ENCODE data around the gene LMO2.

LMO2 gene

GRCh38 chr11:33884035-33884434 lies 7.8 kb downstream of the LMO2 start:
- TF ChIP-seq, protein P1, sequence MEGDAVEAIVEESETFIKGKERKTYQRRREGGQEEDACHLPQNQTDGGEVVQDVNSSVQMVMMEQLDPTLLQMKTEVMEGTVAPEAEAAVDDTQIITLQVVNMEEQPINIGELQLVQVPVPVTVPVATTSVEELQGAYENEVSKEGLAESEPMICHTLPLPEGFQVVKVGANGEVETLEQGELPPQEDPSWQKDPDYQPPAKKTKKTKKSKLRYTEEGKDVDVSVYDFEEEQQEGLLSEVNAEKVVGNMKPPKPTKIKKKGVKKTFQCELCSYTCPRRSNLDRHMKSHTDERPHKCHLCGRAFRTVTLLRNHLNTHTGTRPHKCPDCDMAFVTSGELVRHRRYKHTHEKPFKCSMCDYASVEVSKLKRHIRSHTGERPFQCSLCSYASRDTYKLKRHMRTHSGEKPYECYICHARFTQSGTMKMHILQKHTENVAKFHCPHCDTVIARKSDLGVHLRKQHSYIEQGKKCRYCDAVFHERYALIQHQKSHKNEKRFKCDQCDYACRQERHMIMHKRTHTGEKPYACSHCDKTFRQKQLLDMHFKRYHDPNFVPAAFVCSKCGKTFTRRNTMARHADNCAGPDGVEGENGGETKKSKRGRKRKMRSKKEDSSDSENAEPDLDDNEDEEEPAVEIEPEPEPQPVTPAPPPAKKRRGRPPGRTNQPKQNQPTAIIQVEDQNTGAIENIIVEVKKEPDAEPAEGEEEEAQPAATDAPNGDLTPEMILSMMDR (IDR thresholded peaks at IDR 0.05; ENCODE audit: low read depth, low read length, missing control alignments) = no peak
- no peak overlapping the region for H3K4me3 ChIP-seq (ENCODE audit: low read depth, low read length)
- in situ Hi-C loops (cut with HindIII; ENCODE audit: low sequenced_read_pairs) = no loop called here
- no peak for DNase-seq (ENCODE audit: low read depth)

- no peak overlapping the region for H3K4me3 ChIP-seq (ENCODE audit: low read depth, low read length)
- TF ChIP-seq, protein P1 (IDR thresholded peaks at IDR 0.05; ENCODE audit: low read depth, low read length, missing control alignments) = no peak
- no peak for DNase-seq (ENCODE audit: low read depth)
- in situ Hi-C loops (cut with HindIII; ENCODE audit: low sequenced_read_pairs) = no loop called here
Measured at GRCh38 chr11:33881651-33882503, 10.0 kb downstream of the LMO2 start.

DNA sequence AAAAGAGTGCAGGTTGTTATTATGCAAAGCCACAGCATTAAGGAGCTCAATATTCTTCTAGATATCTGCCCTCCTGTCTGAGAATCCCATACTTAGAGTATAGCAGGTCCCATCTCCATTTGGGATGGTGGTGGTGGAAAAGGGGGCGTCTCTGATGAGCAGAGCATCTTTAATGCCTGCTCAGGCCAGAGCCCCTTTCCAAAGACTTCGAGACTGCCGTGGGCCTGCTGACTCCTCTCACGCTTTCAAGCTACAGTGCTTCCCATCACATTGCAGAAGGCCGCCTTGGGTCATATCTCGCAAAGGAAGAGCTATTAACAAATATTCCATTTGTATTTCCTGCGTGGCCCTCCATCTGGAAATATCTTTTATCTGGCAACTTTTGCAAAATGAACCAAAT lies 10.9 kb downstream of the LMO2 start:
- no peak for DNase-seq (ENCODE audit: low read depth)
- TF ChIP-seq, protein P1 (IDR thresholded peaks at IDR 0.05; ENCODE audit: low read depth, low read length, missing control alignments) = no peak
- in situ Hi-C loops (cut with HindIII; ENCODE audit: low sequenced_read_pairs) = no loop called here
- no peak overlapping the region for H3K4me3 ChIP-seq (ENCODE audit: low read depth, low read length)

GRCh38 chr11:33879375-33879774 lies 12.5 kb downstream of the LMO2 start:
- DNase-seq (ENCODE audit: low read depth) = no peak
- TF ChIP-seq, protein P1 (IDR thresholded peaks at IDR 0.05; ENCODE audit: low read depth, low read length, missing control alignments) = no peak
- no peak overlapping the region for H3K4me3 ChIP-seq (ENCODE audit: low read depth, low read length)
- in situ Hi-C loops (cut with HindIII; ENCODE audit: low sequenced_read_pairs) = no loop called here

DNA sequence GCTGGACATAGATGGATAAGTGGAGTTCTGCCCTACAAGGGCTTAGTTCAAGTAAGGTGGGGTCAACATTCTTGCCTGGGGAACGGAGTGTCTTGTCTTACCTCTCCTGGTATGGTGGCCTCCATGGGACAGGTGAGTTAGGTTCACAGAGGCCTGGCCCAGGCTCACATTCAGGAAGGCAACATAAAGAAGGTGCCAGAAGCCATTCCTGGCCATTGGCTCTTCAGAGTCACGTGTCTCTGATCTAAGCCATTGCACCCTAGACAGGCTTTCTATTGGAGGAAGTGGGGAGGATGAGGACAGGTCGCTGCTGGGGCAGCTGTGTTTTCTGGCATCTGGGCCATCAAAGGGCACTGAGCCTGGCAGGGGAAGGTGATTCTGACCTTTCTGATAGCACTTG lies 14.8 kb downstream of the LMO2 start:
- H3K4me3 ChIP-seq (ENCODE audit: low read depth, low read length) = no peak overlapping the region
- TF ChIP-seq, protein P1 (IDR thresholded peaks at IDR 0.05; ENCODE audit: low read depth, low read length, missing control alignments) = no peak
- in situ Hi-C loops (cut with HindIII; ENCODE audit: low sequenced_read_pairs) = no loop called here
- no peak for DNase-seq (ENCODE audit: low read depth)

DNA sequence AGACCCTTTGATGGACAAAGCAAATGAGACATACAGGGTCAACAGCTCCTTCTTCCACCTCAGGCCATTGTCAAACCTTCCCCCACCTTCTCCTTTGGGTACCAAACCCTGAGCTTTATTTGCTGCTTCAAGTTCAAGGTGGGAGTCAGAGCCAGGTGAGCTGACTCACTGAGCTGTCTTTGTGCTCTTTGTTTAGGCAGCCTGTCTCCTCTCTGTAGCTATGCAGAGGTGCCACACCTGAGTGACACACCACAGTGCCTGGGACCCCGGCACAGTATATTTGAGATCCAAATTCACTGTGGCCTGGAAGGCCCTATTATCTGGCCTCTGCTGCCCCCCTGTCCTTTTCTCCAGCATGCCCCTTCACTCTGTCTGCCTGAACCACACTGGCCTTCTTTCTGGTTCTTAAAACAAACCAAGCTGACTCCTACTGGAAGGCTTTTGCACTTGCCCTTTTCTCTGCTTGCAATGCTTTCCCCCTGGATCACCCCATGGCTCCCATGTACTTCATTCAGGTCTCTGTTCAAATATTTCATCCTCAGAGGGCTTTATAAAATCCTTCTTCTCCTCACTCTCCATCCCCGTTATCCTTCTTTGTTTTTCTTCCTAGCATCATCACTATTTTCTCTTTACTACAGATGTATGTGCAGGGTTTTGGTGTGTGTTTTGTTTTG lies 16.1 kb downstream of the LMO2 start:
- DNase-seq (ENCODE audit: low read depth) = no peak
- in situ Hi-C loops (cut with HindIII; ENCODE audit: low sequenced_read_pairs) = no loop called here
- H3K4me3 ChIP-seq (ENCODE audit: low read depth, low read length) = no peak overlapping the region
- TF ChIP-seq, protein P1 (IDR thresholded peaks at IDR 0.05; ENCODE audit: low read depth, low read length, missing control alignments) = no peak

All from astrocyte of the cerebellum (primary cell).